K562 (cell line): ENCODE measurements around the gene XBP1. TPM values are rescaled to one million over a fixed set of nuclear protein-coding genes. Genes with fewer than 3 reads are reported as not detected.

ENCODE experiments used
- ATAC-seq: fragments of 200-7000 bp; cut with Tn5 transposase; 3 replicates; pipeline ENCODE4 v1.9.1; 2020; ENCODE audit warnings: moderate library complexity
- BruUV-seq: library from RNA; stranded (reverse); fragments of 400-500 nt; replicated peaks from 2 replicates; lab custom pipeline; 2021; lab: Mats Ljungman, UMichigan
- CTCF ChIA-PET: fragments of 300-600 bp; formaldehyde crosslinking; extraction: SDS; loops from one replicate; lab custom pipeline; 2021; ENCODE audit warnings: low intra/inter-chr PET ratio; lab: Yijun Ruan, JAX
- POLR2A ChIA-PET: fragments of 300-600, 350-650 bp; sonication (Branson Sonifier 250); formaldehyde crosslinking; extraction: SDS; loops from one replicate; lab custom pipeline; 2021; ENCODE audit warnings: antibody characterized with exemption, inconsistent platforms; lab: Yijun Ruan, JAX
- DNase-seq, 4 experiments: peaks; one replicate each; pipeline versions ENCODE4 v3.0.0 to v3.0.0-alpha.2; 2011 to 2018; ENCODE audit warnings: low spot score in 3 of 4, mixed read lengths in 3 of 4; ENCODE audit errors: extremely low read depth in 1 of 4
- FAIRE-seq: peaks from 2 replicates; lab custom pipeline; 2011; peaks lifted over from hg19 to GRCh38; lab: Jason Lieb, UNC
- H2AFZ ChIP-seq: 2 replicates; pipeline ENCODE4 v1.6.0; 2011; ENCODE audit warnings: low read depth, low read length, control low read depth, inconsistent platforms
- H3K27ac ChIP-seq: fragments of 200-600 bp; 3 replicates; pipeline ENCODE4 v1.8.0; 2011; ENCODE audit warnings: low read depth, mild to moderate bottlenecking, control low read depth, inconsistent platforms, low read length, moderate library complexity, mixed read lengths; ENCODE audit errors: extremely low read depth
- H3K27me3 ChIP-seq, 2 experiments: fragments of 300-600 bp in 1 of 2; 2 replicates in 1 of 2; 3 replicates in 1 of 2; pipeline versions ENCODE4 v1.6.0 to v1.8.0; 2011; ENCODE audit warnings: inconsistent platforms in 2 of 2, low read length in 2 of 2, mild to moderate bottlenecking in 1 of 2, mixed read lengths in 1 of 2, moderate library complexity in 1 of 2; ENCODE audit not compliant: control insufficient read depth in 2 of 2, insufficient read depth in 2 of 2
- H3K36me3 ChIP-seq: fragments of 300-600 bp; 3 replicates; pipeline ENCODE4 v1.8.0; 2011; ENCODE audit warnings: mild to moderate bottlenecking, low read length, inconsistent platforms; ENCODE audit not compliant: control insufficient read depth, insufficient read depth
- H3K4me1 ChIP-seq, 2 experiments: fragments of 200-600 bp in 1 of 2; replicated peaks in 1 of 2; 2 replicates in 1 of 2; 3 replicates in 1 of 2; pipeline versions ENCODE4 v1.5.1 to v1.8.0; 2011; ENCODE audit warnings: inconsistent platforms in 2 of 2, low read length in 2 of 2, mild to moderate bottlenecking in 1 of 2, mixed read lengths in 1 of 2, moderate library complexity in 1 of 2; ENCODE audit not compliant: control insufficient read depth in 2 of 2, insufficient read depth in 2 of 2
- H3K4me2 ChIP-seq: 2 replicates; pipeline ENCODE4 v1.6.1; 2011; ENCODE audit warnings: low read length, control low read depth, inconsistent platforms, mixed read lengths; ENCODE audit not compliant: insufficient read depth
- H3K4me3 ChIP-seq: fragments of 200-600 bp; sonication (generic), shearing (Covaris generic); 2 replicates; pipeline ENCODE4 v1.5.1; 2016; ENCODE audit warnings: control low read depth, inconsistent platforms
- H3K79me2 ChIP-seq: fragments of 200-600 bp; 3 replicates; pipeline ENCODE4 v1.8.0; 2011; ENCODE audit warnings: low read length, inconsistent platforms; ENCODE audit not compliant: control insufficient read depth, insufficient read depth
- H3K9ac ChIP-seq, 2 experiments: 2 replicates each; pipeline versions ENCODE4 v1.6.0 to v1.6.1; 2011; ENCODE audit warnings: low read depth in 2 of 2, low read length in 2 of 2, control low read depth in 1 of 2, inconsistent platforms in 1 of 2, mild to moderate bottlenecking in 1 of 2, mixed read lengths in 1 of 2; ENCODE audit not compliant: insufficient read depth in 1 of 2
- H3K9me1 ChIP-seq: one replicate; pipeline ENCODE4 v1.6.0; 2011; ENCODE audit warnings: inconsistent platforms, mild to moderate bottlenecking, low read length, moderate library complexity; ENCODE audit not compliant: control insufficient read depth, insufficient read depth
- H3K9me3 ChIP-seq: replicated peaks from 2 replicates; pipeline ENCODE4 v1.5.1; 2011; ENCODE audit warnings: low read depth, low read length, inconsistent platforms; ENCODE audit not compliant: control insufficient read depth, insufficient read depth
- H4K20me1 ChIP-seq: replicated peaks from 2 replicates; pipeline ENCODE4 v1.6.1; 2011; ENCODE audit warnings: low read length, inconsistent platforms, mixed read lengths; ENCODE audit not compliant: control insufficient read depth, insufficient read depth
- CAMTA2 ChIP-seq: fragments of 250-450 bp; sonication (Bioruptor Pico); conservative IDR thresholded peaks from 2 replicates; pipeline ENCODE4 v1.5.1; 2022
- EP400 ChIP-seq: fragments of 450-650 bp; IDR thresholded peaks from 2 replicates; pipeline ENCODE4 v1.6.1; 2017; ENCODE audit warnings: antibody characterized with exemption, mild to moderate bottlenecking, moderate library complexity
- FOXA1 ChIP-seq: fragments of 450-650 bp; IDR thresholded peaks from 2 replicates; pipeline ENCODE4 v1.6.1; 2016; ENCODE audit warnings: mild to moderate bottlenecking, borderline replicate concordance
- MAFK ChIP-seq: IDR thresholded peaks from 2 replicates; pipeline ENCODE4 v1.6.1; 2011; ENCODE audit warnings: low read length, improper control_type of control experiment
- NFIC ChIP-seq: fragments of 450-650 bp; IDR thresholded peaks from 2 replicates; pipeline ENCODE4 v1.6.1; 2017; ENCODE audit warnings: mild to moderate bottlenecking, inconsistent platforms
- POLR2AphosphoS5 ChIP-seq: IDR thresholded peaks from 2 replicates; pipeline ENCODE4 v1.6.1; 2011; ENCODE audit warnings: mild to moderate bottlenecking, low read depth, low read length, moderate library complexity; ENCODE audit not compliant: control insufficient read depth, insufficient read depth
- SPI1 ChIP-seq: IDR thresholded peaks from 2 replicates; pipeline ENCODE4 v1.6.1; 2011; ENCODE audit warnings: low read depth, low read length, control low read depth, borderline replicate concordance
- SRF ChIP-seq, 2 experiments: fragments of 250-450, 450-650 bp in 1 of 2; sonication (Bioruptor Pico) in 1 of 2; sonication (generic) in 1 of 2; formaldehyde crosslinking; IDR thresholded peaks; 2 replicates each; pipeline versions ENCODE4 v1.5.0 to v1.5.1; 2020 to 2022; ENCODE audit warnings: mild to moderate bottlenecking in 1 of 2, missing genetic modification reagents in 1 of 2
- XRCC5 ChIP-seq: fragments of 200-400 bp; formaldehyde crosslinking; IDR thresholded peaks from 2 replicates; pipeline ENCODE4 v1.6.1; 2017; ENCODE audit warnings: low read depth, mild to moderate bottlenecking, low read length
- ZNF140 ChIP-seq: fragments of 250-450 bp; sonication (Bioruptor Pico); IDR thresholded peaks from 2 replicates; pipeline ENCODE4 v1.8.0; 2021; ENCODE audit warnings: moderate library complexity, mild to moderate bottlenecking, inconsistent platforms
- ZNF274 ChIP-seq: IDR thresholded peaks from 2 replicates; pipeline ENCODE4 v1.6.1; 2011; ENCODE audit warnings: low read depth, mild to moderate bottlenecking, low read length, moderate library complexity, borderline replicate concordance
- ZNF707 ChIP-seq: fragments of 250-450 bp; sonication (Bioruptor Pico); conservative IDR thresholded peaks from 2 replicates; pipeline ENCODE4 v1.8.0; 2022; ENCODE audit warnings: inconsistent platforms, mild to moderate bottlenecking, moderate library complexity
- WGBS: fragments of 100-300 bp; shearing (Covaris generic); methylation state at CpG from one replicate; pipeline ENCODE4 v1.1.6; 2016; ENCODE audit warnings: low coverage, mixed read lengths; ENCODE audit not compliant: insufficient coverage; ENCODE audit errors: missing lambda C conversion rate; 5-methylcytosine and 5-hydroxymethylcytosine counted together
- in situ Hi-C: fragments of 300-500 bp; cut with MboI; formaldehyde crosslinking; loops from 4 replicates; pipeline ENCODE4 v1.15.0; 2018; ENCODE audit warnings: inconsistent platforms, mixed read lengths
- intact Hi-C: fragments of 100-400 bp; cut with micrococcal nuclease; formaldehyde crosslinking; loops from 2 replicates; pipeline ENCODE4 v1.14.2; 2022
- polyA plus RNA-seq, 8 experiments: library from polyadenylated mRNA; depleted of rRNA in 4 of 8; stranded (reverse) in 5 of 8; unstranded in 3 of 8; fragments of >200 nt; fragmentation: Nextera tagmentation in 2 of 8; fragmentation: Illumina TruSeq in 1 of 8; extraction: Ambion mirVana in 2 of 8; extraction: Trizol in 1 of 8; gene quantifications; 2 replicates each; pipeline versions ENCODE4 v1.2.1 to v1.2.3, GENCODE V29; 2011 to 2014; ENCODE audit warnings: inconsistent platforms in 1 of 8, missing spikeins in 1 of 8
- total RNA-seq, 7 experiments: library from RNA; depleted of rRNA in 6 of 7; stranded (reverse); fragments of >200 nt in 6 of 7; fragmentation: Illumina TruSeq in 2 of 7; extraction: Trizol in 2 of 7; gene quantifications; 2 replicates each; pipeline versions ENCODE4 v1.2.1 to v1.2.3, GENCODE V29; 2011 to 2021; ENCODE audit warnings: low replicate concordance in 1 of 7
- TF ChIP-seq, protein P1 (sequence below), 3 experiments: fragments of 200-800 bp in 1 of 3; sonication (Bioruptor generic) in 1 of 3; sonication (generic) in 1 of 3; formaldehyde crosslinking in 1 of 3; IDR thresholded peaks; 2 replicates each; pipeline versions ENCODE4 v1.6.1 to v1.8.0; 2016 to 2022; ENCODE audit warnings: mild to moderate bottlenecking in 2 of 3, missing compliant biosample characterization in 2 of 3, missing genetic modification characterization in 2 of 3, missing genetic modification reagents in 1 of 3
- TF ChIP-seq, protein P2 (sequence below): fragments of 250-450 bp; sonication (Bioruptor Pico); IDR thresholded peaks from 2 replicates; pipeline ENCODE4 v1.8.0; 2021; ENCODE audit warnings: borderline replicate concordance, mild to moderate bottlenecking, moderate library complexity; ENCODE audit not compliant: poor library complexity, severe bottlenecking
- TF ChIP-seq, protein P3 (sequence below): fragments of 250-450 bp; sonication (Bioruptor Pico); IDR thresholded peaks from 2 replicates; pipeline ENCODE4 v1.5.1; 2021; ENCODE audit warnings: mild to moderate bottlenecking
- TF ChIP-seq, protein P4 (sequence below): fragments of 250-450 bp; sonication (Bioruptor Pico); IDR thresholded peaks from 2 replicates; pipeline ENCODE4 v1.9.0; 2021; ENCODE audit warnings: mild to moderate bottlenecking

The XBP1 gene
- total and polyA plus RNA-seq, 9 of the 15 experiments (the other 6 are each of a cell fraction or from before 2014, with no cell fraction given), result 25.0 to 218 (median 94.6) TPM

DNA sequence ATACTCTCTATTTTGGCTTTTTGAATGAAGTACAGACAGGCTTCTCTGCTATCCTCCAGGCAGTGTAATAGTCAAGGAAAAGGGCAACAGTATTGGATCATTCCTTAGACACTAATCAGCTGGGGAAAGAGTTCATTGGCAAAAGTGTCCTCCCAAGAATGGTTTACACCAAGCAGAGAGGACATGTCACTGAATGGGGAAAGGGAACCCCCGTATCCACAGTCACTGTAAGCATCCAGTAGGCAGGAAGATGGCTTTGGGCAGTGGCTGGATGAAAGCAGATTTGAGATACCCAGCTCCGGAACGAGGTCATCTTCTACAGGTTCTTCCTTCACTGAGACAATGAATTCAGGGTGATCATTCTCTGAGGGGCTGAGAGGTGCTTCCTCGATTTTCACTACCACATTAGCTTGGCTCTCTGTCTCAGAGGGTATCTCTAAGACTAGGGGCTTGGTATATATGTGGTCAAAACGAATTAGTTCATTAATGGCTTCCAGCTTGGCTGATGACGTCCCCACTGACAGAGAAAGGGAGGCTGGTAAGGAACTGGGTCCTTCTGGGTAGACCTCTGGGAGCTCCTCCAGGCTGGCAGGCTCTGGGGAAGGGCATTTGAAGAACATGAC lies 5.2 kb downstream of the XBP1 start (continued):
- TF ChIP-seq, protein P1, sequence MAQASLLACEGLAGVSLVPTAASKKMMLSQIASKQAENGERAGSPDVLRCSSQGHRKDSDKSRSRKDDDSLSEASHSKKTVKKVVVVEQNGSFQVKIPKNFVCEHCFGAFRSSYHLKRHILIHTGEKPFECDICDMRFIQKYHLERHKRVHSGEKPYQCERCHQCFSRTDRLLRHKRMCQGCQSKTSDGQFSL (CRISPR knock-in tag; IDR thresholded peaks at IDR 0.05), result no peak
- TF ChIP-seq, protein P1 (tag; IDR thresholded peaks at IDR 0.05), result no peak
- TF ChIP-seq XRCC5 (no peak), SRF (CRISPR knock-in tag; IDR thresholded peaks at IDR 0.05) (no peak)

DNA sequence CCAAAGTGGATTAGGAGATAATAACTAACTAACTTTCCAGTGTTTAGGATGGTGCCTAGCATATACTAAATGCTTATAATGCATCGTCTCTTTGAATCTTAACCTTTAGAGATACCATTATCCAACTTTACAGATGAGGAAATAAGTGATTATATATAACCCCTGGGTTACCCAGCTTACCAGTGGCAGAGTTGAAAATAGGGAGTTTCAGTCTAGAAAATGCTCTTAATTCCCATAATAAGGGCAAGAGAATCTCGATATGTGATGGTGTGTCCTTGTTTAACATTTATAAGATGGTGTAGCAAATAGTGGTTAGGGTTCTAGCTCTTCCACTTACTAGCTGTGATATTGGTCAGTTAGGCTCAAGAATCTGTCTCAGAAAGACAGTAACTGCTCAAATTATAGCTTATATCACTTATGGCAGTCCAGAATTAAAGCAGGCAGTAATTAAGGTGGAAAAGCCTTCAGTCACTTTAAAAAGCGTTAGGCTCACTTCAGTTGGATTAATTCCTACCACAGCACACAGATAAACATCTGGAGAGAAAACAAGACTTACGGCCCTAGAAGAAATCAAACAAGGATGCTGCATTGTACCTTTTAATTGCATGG lies 6.3 kb downstream of the XBP1 start:
- no peak for DNase-seq
- ChIA-PET POLR2A (interaction anchor here (9.9 kb wide), 1 partner anchor 7 kb away, joined by 109 read pairs; no protein-coding TSS in a partner anchor), CTCF (no interaction called here)
- H3K79me2 ChIP-seq, result peaks cover 42% of the 10 kb centered on the region
- H3K4me1 ChIP-seq, result peaks cover 3 to 5% of the 10 kb centered on the region in 2 experiments; a peak in 3 of 5 replicates
- H3K4me2 ChIP-seq, result no peak overlapping the region
- H4K20me1 ChIP-seq, result peaks cover 24% of the 10 kb centered on the region
- peaks cover 4% of the 10 kb centered on the region for H3K9me1 ChIP-seq
- FAIRE-seq, result no peak
- H3K27ac ChIP-seq, result no peak overlapping the region
- BruUV-seq, result no TSS peak
- 57% methylated on average over 4 of the region's 4 CpGs for WGBS
- peak; percentile 20 for ATAC-seq
- H2AFZ ChIP-seq, result no peak overlapping the region
- in situ Hi-C loops (no loop called here), intact Hi-C loops (loop anchor here (5.0 kb wide), 1 partner anchor 33 kb away; no protein-coding TSS in a partner anchor)
- no peak overlapping the region for H3K4me3 ChIP-seq
- H3K36me3 ChIP-seq, result peaks cover 51% of the 10 kb centered on the region
- no peak overlapping the region for H3K9ac ChIP-seq
- H3K9me3 ChIP-seq, result no peaks in the 10 kb centered on the region
- no peaks in the 10 kb centered on the region for H3K27me3 ChIP-seq
- TF ChIP-seq FOXA1 (no peak), EP400 (no peak), POLR2AphosphoS5 (0 out of 2 replicates have a peak, but pooled peaks have one; percentile 9), ZNF707 (CRISPR knock-in tag) (no peak), ZNF140 (no peak), MAFK (no peak), ZNF274 (no peak), CAMTA2 (CRISPR knock-in tag) (no peak), SPI1 (no peak), NFIC (no peak)
- TF ChIP-seq, protein P2, sequence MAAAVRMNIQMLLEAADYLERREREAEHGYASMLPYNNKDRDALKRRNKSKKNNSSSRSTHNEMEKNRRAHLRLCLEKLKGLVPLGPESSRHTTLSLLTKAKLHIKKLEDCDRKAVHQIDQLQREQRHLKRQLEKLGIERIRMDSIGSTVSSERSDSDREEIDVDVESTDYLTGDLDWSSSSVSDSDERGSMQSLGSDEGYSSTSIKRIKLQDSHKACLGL, result no peak
- TF ChIP-seq, protein P3, sequence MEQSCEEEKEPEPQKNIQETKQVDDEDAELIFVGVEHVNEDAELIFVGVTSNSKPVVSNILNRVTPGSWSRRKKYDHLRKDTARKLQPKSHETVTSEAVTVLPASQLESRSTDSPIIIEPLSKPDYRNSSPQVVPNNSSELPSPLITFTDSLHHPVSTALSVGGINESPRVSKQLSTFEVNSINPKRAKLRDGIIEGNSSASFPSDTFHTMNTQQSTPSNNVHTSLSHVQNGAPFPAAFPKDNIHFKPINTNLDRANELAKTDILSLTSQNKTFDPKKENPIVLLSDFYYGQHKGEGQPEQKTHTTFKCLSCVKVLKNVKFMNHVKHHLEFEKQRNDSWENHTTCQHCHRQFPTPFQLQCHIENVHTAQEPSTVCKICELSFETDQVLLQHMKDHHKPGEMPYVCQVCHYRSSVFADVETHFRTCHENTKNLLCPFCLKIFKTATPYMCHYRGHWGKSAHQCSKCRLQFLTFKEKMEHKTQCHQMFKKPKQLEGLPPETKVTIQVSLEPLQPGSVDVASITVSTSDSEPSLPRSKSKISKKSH (CRISPR knock-in tag), result no peak
- TF ChIP-seq, protein P4, sequence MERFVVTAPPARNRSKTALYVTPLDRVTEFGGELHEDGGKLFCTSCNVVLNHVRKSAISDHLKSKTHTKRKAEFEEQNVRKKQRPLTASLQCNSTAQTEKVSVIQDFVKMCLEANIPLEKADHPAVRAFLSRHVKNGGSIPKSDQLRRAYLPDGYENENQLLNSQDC, result no peak
